HG02759 (cell line): ENCODE data around the gene RADIL.
"Not testable (repeated sequence)": the region's sequence is repeated elsewhere in the genome, so short reads cannot be mapped to it uniquely, and the experiment has no call there.

Source experiments
- ATAC-seq: cut with Tn5 transposase; IDR thresholded peaks from one replicate; pipeline ENCODE4 v1.9.1; 2021; ENCODE audit warnings: mild to moderate bottlenecking, moderate library complexity; ENCODE audit not compliant: unreplicated experiment

RADIL gene

GRCh38 chr7:4794171-4794570 lies 89.3 kb downstream of the RADIL start:
- ATAC-seq, result not testable (repeated sequence)

- not testable (repeated sequence) for ATAC-seq
Measured at GRCh38 chr7:4793385-4793993, 90.0 kb downstream of the RADIL start.

- no peak for ATAC-seq
Measured at GRCh38 chr7:4792537-4793126, 90.9 kb downstream of the RADIL start.

- ATAC-seq, result peak; percentile 60
Measured at GRCh38 chr7:4791738-4792536, 91.6 kb downstream of the RADIL start.

GRCh38 chr7:4791101-4791737 lies 92.3 kb downstream of the RADIL start:
- ATAC-seq, result no peak

- no peak for ATAC-seq
Measured at GRCh38 chr7:4790516-4790991, 93.0 kb downstream of the RADIL start.

- ATAC-seq, result no peak
Measured at GRCh38 chr7:4790078-4790465, 93.4 kb downstream of the RADIL start.

DNA sequence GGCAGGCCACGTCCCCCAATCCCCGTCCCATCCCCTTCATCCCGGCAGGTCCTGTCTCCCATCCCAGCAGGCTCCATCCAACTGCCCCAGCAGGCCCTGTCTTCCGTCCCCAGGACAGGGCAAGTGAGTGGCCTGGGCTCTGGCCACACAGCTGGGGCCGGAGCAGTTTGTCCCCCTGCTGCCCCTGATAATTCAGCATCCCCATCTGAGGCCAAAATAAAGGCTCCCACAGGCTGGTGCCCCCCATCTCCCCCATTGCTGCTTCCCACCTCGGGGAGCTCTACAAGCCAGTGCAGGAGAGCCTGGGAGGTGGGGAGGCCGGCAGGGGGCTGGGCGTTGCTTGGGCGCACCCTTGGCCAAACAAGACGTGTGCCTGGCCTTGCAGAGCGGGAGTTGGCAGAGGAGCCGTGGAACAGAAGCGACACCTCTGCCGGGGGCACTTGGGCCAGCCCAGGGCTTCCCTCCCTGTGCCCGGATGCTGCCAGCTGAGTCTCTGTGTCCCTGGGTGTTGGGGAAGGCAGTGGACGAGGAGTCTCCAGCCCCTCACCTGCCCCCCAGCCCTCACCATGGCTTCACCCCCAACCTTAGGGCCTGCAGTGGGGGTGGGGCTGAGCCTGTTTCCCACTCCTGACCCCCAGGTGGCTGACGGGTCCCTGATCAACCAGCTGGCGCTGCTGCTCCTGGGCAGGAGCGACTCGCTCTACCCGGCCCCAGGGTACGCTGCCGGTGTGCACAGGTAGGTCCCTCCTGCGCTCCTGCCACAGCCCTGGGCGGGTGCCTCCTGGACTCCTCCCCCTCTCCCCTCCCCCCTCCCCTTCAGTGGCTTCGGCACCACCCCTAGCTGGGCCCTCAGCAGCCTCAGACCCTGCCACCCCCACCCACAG lies 94.1 kb downstream of the RADIL start:
- no peak for ATAC-seq

DNA sequence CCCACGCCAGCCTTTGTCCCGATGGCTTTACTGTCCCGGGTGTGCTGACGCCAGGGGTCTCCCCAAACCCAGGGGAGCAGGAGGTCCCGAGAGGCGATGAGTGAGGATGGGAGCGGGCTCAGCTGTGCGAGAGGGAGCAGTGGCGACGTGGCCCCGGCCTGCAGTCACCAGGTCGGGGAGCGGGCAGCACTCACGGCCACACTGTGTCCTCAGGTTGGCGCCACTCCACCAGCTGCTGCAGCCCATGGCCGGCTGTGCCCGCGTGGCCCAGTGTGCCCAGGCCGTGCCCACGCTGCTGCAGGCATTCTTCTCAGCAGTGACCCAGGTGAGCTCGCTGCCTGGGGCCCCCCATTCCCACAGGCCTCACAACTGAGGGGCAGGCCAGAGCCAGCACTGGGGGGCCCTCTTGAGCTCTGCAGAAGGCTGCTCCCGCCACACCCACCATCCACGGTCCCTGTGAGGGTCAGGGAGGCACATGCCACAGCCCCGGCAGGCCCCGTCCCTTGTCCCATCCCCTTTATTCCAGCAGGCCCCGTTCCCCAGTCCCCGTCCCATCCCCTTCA lies 94.8 kb downstream of the RADIL start:
- no peak for ATAC-seq

GRCh38 chr7:4787947-4788626 lies 95.4 kb downstream of the RADIL start:
- ATAC-seq, result no peak

DNA sequence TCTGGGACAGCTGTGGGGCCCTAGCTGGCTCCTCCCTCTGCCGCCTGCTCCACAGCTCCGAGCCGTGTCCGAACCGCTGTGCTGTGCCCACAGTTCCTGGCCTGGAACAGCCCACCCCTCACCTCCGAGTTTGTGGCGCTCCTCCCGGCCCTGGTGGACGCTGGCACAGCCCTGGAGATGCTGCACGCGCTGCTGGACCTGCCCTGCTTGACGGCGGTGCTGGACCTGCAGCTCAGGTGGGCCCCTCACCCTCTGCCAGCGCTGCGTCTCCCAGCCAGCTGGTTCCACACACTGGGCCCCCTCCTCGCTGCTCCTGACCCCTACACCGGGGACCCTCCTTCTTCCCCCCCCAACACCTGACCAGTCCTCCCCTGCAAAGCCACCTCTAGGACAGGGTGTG lies 96.0 kb downstream of the RADIL start:
- no peak for ATAC-seq

DNA sequence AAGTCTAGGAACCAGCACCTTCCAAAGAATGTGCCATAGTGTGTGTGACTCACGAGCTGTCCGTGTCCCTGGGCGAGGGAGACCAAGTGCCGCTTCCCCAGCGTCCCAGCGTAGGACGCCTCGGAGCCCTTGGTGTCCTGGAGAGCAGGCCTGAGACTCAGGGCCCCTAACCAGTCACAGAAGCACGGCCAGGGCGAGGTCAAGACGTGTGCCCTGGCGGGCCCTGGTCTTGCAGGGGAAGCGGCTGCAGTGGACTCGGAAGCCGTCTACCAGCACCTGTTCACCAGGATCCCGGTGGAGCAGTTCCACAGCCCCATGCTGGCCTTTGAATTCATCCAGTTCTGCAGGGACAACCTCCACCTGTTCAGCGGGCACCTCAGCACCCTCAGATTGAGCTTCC lies 97.5 kb downstream of the RADIL start:
- ATAC-seq, result no peak

DNA sequence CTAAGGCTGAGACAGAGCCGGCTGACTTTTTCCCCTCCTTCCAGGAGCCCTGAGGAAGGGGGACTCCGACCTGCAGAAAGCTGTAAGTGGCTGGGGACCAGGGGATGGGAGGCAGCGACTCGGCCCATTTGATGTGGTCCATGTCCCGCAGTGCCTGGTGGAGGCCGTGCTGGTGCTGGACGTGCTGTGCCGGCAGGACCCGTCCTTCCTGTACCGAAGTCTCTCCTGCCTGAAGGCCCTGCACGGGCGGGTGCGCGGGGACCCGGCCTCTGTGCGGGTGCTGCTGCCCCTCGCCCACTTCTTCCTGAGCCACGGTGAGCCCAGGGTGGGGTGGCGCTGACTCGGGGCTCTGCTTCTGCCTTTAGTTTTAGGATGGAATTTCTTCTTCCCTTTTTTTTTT lies 98.1 kb downstream of the RADIL start:
- ATAC-seq, result no peak

DNA sequence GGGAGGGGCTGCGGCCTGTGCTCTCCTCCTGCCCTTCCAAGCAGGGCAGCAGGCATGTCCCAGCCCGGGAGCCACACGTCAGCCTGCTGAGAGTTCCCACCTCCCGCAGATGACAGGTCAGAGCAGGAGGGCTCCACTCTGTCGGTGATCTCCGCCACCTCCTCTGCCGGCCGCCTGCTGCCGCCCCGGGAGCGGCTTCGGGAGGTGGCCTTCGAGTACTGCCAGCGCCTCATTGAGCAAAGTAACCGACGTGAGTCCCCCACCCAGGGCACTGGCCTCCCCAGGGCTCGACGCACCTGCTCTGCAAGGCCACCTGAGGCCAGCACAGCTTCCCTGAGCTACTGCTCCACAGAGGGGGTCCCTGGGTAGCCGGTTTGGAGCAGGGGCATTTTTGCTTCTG lies 98.7 kb downstream of the RADIL start:
- no peak for ATAC-seq

DNA sequence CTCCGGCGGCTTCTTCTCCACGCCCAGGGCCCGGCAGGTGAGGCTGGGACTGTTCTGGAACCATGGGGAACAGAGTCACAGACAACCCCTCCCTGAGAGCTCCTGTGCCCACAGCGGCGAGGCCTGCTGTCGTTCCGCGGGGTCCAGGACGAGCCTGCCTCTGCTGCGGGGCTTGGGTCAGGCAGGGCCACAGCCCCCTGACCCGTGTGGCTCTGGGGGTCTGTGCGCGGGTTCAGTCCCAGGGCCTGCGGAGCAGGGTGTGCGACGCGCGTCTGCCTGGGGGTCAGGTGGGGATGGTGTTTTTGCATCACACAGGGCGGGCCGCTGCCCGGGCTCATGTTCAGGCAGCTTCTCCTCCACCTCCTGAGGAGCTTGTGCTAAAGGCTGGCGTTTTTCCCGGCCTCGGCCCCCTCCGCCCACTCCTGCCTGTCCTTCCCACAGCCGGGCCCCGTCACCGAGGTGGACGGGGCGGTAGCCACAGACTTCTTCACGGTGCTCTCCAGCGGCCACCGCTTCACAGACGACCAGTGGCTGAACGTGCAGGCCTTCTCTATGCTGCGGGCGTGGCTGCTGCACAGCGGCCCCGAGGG lies 99.7 kb downstream of the RADIL start:
- ATAC-seq, result no peak

DNA sequence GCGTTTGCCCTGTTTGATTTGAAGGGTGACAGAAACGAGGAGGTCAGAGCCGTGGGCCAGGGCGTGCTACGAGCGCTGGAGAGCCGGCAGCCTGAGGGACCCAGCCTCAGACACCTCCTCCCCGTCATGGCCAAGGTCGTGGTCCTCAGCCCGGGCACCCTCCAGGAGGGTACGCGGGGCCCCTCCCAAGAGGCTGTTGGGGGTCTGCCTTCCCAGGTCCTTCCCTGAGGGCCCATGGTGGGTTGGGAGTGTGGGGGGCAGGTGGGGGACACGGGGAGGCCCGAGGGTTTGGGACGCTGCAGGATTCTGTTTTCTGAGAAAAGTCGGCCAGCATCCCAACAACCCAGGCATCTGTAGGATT lies 100.2 kb downstream of the RADIL start:
- ATAC-seq, result no peak

DNA sequence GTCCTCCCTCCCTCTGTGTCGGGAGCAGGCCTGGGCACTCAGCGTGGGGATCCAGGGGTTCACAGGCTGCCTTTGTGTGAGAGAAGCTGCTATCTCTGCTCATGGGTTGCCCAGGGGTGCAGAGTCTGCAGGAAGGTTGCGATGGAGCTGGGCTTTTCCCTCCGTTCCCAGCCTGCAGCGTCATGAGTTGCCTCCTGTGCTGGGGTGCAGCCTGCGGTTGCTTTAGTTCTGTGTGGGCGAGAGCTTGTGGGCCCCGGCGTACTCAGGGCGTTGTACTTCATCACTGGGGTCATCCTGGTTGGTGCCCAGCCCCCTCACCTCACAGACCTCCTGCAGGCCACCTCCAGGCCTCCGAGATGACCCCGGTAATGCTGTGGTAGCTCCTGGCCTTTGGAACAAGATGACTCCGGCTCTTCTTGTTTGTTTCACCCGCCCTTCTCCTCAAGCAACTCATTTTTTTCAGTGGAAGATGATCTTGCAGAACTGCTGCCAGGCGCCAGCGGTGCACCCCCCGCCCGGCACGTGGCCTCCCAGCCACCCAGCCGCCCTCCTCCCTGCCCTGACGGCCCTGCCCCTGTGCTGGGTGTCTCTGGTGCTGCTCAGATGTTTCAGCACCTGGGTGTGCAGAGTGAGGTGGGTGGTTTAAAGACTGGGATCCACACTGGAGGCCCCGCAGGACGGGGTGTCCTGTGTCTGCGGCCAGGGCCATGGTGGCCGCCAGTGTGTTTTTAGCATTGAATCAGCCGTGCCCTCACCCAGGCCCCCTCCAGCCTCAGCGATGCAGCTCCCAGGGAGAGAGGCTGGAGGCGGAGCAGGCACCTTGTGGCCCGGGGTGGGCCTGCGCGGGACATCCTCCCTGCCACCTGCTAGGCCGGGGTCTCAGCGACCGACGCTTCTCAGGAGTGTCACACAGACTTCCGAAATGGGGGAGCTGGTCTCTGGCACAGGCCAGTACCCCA lies 100.9 kb downstream of the RADIL start:
- ATAC-seq, result no peak

DNA sequence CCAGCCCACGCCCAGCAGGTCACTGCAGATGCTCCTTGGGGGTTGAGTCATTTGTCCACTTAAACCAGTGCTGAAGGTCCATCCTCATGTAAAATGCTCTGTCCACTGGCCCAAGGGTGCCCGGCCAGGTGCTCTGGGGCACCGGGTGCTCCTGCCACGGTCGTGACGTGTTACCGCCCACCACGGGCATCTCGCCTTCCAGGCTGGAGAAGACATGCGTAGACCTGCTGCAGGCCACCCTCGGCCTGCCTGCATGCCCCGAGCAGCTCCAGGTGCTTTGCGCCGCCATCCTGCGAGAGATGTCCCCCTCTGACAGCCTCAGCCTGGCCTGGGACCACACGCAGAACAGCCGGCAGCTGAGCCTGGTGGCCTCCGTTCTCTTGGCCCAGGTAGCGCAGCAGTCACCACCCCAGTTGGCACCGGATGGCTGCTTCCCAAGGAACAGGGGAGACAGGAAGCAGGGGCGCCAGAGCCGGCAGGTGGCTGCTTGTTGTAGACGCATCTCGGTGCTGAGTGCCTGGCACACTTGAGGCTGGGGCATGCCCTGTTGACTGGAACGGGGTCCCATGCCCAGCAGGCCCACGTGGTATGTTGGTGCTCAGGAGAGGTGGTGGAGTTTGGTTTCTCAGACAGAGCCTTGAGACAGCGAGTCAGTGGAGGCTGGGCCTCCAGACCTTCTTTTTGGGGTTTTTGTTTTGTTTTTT lies 102.0 kb downstream of the RADIL start:
- ATAC-seq, result no peak
